ENCODE measurements around the gene FAM149B1. TPM values are rescaled to one million over a fixed set of nuclear protein-coding genes. Genes with fewer than 3 reads are reported as not detected.

FAM149B1 gene
- polyA plus RNA-seq, 1 donor (not counting 4 experiments of a cell fraction or from before 2014, with no cell fraction given) = 22.2 TPM

GRCh38 chr10:73182568-73182967, 14.6 kb downstream of the FAM149B1 start:
- no peaks in the 10 kb centered on the region for H3K9me1 ChIP-seq (ENCODE audit: control insufficient read depth, extremely low read depth, insufficient read depth, low read length)
- H3K4me3 ChIP-seq (ENCODE audit: control insufficient read depth in 2 of 3, extremely low read depth in 1 of 3, insufficient read depth in 2 of 3, low read depth in 1 of 3, low read length in 3 of 3) = no peak overlapping the region
- DNase-seq (ENCODE audit: low read depth, low spot score) = no peak
- H3K27me3 ChIP-seq (ENCODE audit: control insufficient read depth, extremely low read depth, insufficient read depth, low read length) = no peaks in the 10 kb centered on the region
- H3K27ac ChIP-seq (ENCODE audit: control insufficient read depth, insufficient read depth, low read length) = no peak overlapping the region
- no peak overlapping the region for H2AFZ ChIP-seq (ENCODE audit: control insufficient read depth, low read length)
- H3K79me2 ChIP-seq (ENCODE audit: control insufficient read depth, insufficient read depth, low read length) = no peaks in the 10 kb centered on the region
- H4K20me1 ChIP-seq (ENCODE audit: control insufficient read depth, extremely low read depth, insufficient read depth, low read length) = no peaks in the 10 kb centered on the region
- H3K36me3 ChIP-seq (ENCODE audit: control insufficient read depth in 2 of 2, extremely low read depth in 1 of 2, insufficient read depth in 2 of 2, low read length in 2 of 2) = peaks cover 0 to 2% of the 10 kb centered on the region in 2 experiments
- TF ChIP-seq, protein P1, sequence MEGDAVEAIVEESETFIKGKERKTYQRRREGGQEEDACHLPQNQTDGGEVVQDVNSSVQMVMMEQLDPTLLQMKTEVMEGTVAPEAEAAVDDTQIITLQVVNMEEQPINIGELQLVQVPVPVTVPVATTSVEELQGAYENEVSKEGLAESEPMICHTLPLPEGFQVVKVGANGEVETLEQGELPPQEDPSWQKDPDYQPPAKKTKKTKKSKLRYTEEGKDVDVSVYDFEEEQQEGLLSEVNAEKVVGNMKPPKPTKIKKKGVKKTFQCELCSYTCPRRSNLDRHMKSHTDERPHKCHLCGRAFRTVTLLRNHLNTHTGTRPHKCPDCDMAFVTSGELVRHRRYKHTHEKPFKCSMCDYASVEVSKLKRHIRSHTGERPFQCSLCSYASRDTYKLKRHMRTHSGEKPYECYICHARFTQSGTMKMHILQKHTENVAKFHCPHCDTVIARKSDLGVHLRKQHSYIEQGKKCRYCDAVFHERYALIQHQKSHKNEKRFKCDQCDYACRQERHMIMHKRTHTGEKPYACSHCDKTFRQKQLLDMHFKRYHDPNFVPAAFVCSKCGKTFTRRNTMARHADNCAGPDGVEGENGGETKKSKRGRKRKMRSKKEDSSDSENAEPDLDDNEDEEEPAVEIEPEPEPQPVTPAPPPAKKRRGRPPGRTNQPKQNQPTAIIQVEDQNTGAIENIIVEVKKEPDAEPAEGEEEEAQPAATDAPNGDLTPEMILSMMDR (optimal IDR thresholded peaks at IDR 0.05 in 1 of 3, IDR thresholded peaks at IDR 0.05 in 1 of 3, conservative IDR thresholded peaks at IDR 0.05 in 1 of 3; ENCODE audit: extremely low read depth in 1 of 3, insufficient read depth in 2 of 3, low read length in 3 of 3) = no peak
- no peak for TF ChIP-seq EZH2 (IDR thresholded peaks at IDR 0.05; ENCODE audit: low read length)
- H3K4me2 ChIP-seq (ENCODE audit: control insufficient read depth, extremely low read depth, insufficient read depth, low read depth, low read length) = no peak overlapping the region
- FAIRE-seq = no peak
- H3K9ac ChIP-seq (ENCODE audit: control insufficient read depth, extremely low read depth, insufficient read depth, low read length) = no peak overlapping the region
- H3K9me3 ChIP-seq (ENCODE audit: control insufficient read depth, low read depth, low read length) = no peaks in the 10 kb centered on the region
- H3K4me1 ChIP-seq (ENCODE audit: control insufficient read depth, extremely low read depth, insufficient read depth, low read length) = no peaks in the 10 kb centered on the region
- dilution Hi-C loops (cut with MboI; ENCODE audit: extremely low pct_ligation_motif_present, low sequenced_read_pairs) = no loop called here

- H3K4me3 ChIP-seq (ENCODE audit: control insufficient read depth in 2 of 3, extremely low read depth in 1 of 3, insufficient read depth in 2 of 3, low read depth in 1 of 3, low read length in 3 of 3) = no peak overlapping the region
- H3K36me3 ChIP-seq (ENCODE audit: control insufficient read depth in 2 of 2, extremely low read depth in 1 of 2, insufficient read depth in 2 of 2, low read length in 2 of 2) = peaks cover 0 to 2% of the 10 kb centered on the region in 2 experiments
- no peaks in the 10 kb centered on the region for H3K79me2 ChIP-seq (ENCODE audit: control insufficient read depth, insufficient read depth, low read length)
- H3K27ac ChIP-seq (ENCODE audit: control insufficient read depth, insufficient read depth, low read length) = no peak overlapping the region
- no peaks in the 10 kb centered on the region for H3K9me1 ChIP-seq (ENCODE audit: control insufficient read depth, extremely low read depth, insufficient read depth, low read length)
- dilution Hi-C loops (cut with MboI; ENCODE audit: extremely low pct_ligation_motif_present, low sequenced_read_pairs) = no loop called here
- H3K4me2 ChIP-seq (ENCODE audit: control insufficient read depth, extremely low read depth, insufficient read depth, low read depth, low read length) = no peak overlapping the region
- no peaks in the 10 kb centered on the region for H4K20me1 ChIP-seq (ENCODE audit: control insufficient read depth, extremely low read depth, insufficient read depth, low read length)
- no peaks in the 10 kb centered on the region for H3K4me1 ChIP-seq (ENCODE audit: control insufficient read depth, extremely low read depth, insufficient read depth, low read length)
- H2AFZ ChIP-seq (ENCODE audit: control insufficient read depth, low read length) = no peak overlapping the region
- no peak overlapping the region for H3K9ac ChIP-seq (ENCODE audit: control insufficient read depth, extremely low read depth, insufficient read depth, low read length)
- DNase-seq (ENCODE audit: low read depth, low spot score) = no peak
- H3K9me3 ChIP-seq (ENCODE audit: control insufficient read depth, low read depth, low read length) = no peaks in the 10 kb centered on the region
- TF ChIP-seq EZH2 (IDR thresholded peaks at IDR 0.05; ENCODE audit: low read length) = no peak
- TF ChIP-seq, protein P1 (optimal IDR thresholded peaks at IDR 0.05 in 1 of 3, IDR thresholded peaks at IDR 0.05 in 1 of 3, conservative IDR thresholded peaks at IDR 0.05 in 1 of 3; ENCODE audit: extremely low read depth in 1 of 3, insufficient read depth in 2 of 3, low read length in 3 of 3) = no peak
- no peak for FAIRE-seq
- H3K27me3 ChIP-seq (ENCODE audit: control insufficient read depth, extremely low read depth, insufficient read depth, low read length) = no peaks in the 10 kb centered on the region
Observed at GRCh38 chr10:73183667-73184281, 15.9 kb downstream of the FAM149B1 start.

All from keratinocyte (primary cell).